ENCODE results near the gene MAFB.
"Not testable (repeated sequence)": the region's sequence is repeated elsewhere in the genome, so short reads cannot be mapped to it uniquely, and the experiment has no call there.

MAFB gene

DNA sequence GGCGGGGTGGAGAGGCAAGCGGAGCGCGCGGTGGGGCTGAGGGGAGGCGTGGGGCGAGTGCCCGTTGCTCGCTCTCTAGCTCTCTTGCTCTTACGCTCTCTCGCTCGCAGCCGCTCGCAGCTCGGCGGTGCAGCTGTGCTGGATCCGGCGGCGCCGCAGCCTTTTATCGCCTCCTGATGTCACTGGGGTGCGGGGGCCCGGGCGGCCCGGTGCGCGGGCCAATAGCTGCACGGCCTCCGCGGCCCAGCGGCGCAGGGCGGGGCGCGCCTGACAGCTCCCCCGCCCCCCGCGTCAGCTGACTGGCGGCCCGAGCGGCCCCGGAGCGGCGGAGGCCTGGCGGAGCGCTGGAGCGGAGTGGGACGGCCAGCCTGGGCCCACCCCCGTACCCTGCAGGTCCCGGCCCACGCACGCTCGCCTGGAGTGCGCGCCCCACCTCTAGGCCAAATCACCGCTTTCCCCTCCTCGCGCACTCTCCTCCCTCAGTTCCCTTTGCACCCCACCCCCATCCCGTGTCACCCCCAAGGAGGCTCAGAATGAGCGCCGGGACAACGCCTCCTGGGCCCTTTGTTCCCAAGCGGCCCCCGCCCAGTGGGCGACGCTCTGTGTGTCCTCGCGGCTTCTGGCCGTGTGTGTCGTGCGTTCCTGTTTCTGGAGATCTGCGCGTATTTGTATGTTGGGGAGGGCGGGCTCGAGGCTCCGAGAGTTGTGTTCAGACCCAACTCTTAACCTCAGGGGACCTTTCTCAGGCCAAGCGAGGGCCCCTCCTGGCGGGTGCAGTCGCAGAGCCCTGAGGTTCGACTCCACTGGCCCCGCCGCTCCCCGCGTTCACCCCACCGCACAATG, at the start of gene MAFB:
MAFB (minus strand) TSS at position 137 of the 843 bp plus-strand sequence. CDS start 386 bp downstream, outside the sequence.
- no peak for DNase-seq (ENCODE audit: low read depth, low spot score)
- Histone ChIP-seq H3K27me3 (ENCODE audit: control insufficient read depth, insufficient read depth, low read length) (peaks cover 82% of the 10 kb centered on the region), H3K36me3 (ENCODE audit: control insufficient read depth, insufficient read depth, low read length) (no peaks in the 10 kb centered on the region), H3K4me3 (ENCODE audit: low read length) (peak within 1 kb of the TSS; percentile 41; the same call in 1 of the 2 replicates), H3K27ac (ENCODE audit: low read length) (no peak within 1 kb of the TSS), H3K9me3 (ENCODE audit: control insufficient read depth, insufficient read depth, low read length) (no peaks in the 10 kb centered on the region), H3K4me1 (ENCODE audit: control insufficient read depth, insufficient read depth, low read length) (peaks cover 17% of the 10 kb centered on the region)
- no CpG with 5 or more reads among the region's 85 CpGs for WGBS (ENCODE audit: insufficient coverage, insufficient read length)

DNA sequence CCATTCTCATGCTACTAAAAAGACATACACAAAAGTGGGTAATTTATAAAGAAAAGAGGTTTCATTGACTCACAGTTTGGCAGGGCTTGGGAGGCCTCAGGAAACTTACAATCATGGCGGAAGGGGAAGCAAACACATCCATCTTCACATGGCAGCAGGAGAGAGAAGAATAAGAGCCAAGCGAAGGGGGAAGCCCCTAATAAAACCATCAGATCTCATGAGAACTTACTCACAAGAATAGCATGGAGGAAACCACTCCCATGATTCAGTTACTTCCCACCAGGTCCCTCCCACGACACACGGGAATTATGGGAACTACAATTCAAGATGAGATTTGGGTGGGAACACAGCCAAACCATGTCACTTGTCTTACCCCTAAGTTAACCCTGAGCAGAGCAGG, 47.4 kb upstream of the MAFB start:
- H3K9me3 ChIP-seq (ENCODE audit: control insufficient read depth, insufficient read depth, low read length); DNase-seq (ENCODE audit: low read depth, low spot score); H3K4me3 ChIP-seq (ENCODE audit: low read length); H3K4me1 ChIP-seq (ENCODE audit: control insufficient read depth, insufficient read depth, low read length); H3K36me3 ChIP-seq (ENCODE audit: control insufficient read depth, insufficient read depth, low read length); H3K27me3 ChIP-seq (ENCODE audit: control insufficient read depth, insufficient read depth, low read length); H3K27ac ChIP-seq (ENCODE audit: low read length): not testable (repeated sequence)
- no CpG with 5 or more reads among the region's 4 CpGs for WGBS (ENCODE audit: insufficient coverage, insufficient read length)

- Histone ChIP-seq H3K4me3 (ENCODE audit: low read length) (no peak overlapping the region), H3K4me1 (ENCODE audit: control insufficient read depth, insufficient read depth, low read length) (no peaks in the 10 kb centered on the region), H3K9me3 (ENCODE audit: control insufficient read depth, insufficient read depth, low read length) (no peaks in the 10 kb centered on the region), H3K36me3 (ENCODE audit: control insufficient read depth, insufficient read depth, low read length) (no peaks in the 10 kb centered on the region), H3K27ac (ENCODE audit: low read length) (no peak overlapping the region), H3K27me3 (ENCODE audit: control insufficient read depth, insufficient read depth, low read length) (no peaks in the 10 kb centered on the region)
- no peak for DNase-seq (ENCODE audit: low read depth, low spot score)
- WGBS (ENCODE audit: insufficient coverage, insufficient read length): no CpG with 5 or more reads among the region's 2 CpGs
Measured at GRCh38 chr20:40728996-40729395, 40.0 kb upstream of the MAFB start.

- H3K27me3 ChIP-seq (ENCODE audit: control insufficient read depth, insufficient read depth, low read length): no peaks in the 10 kb centered on the region
- H3K4me3 ChIP-seq (ENCODE audit: low read length): no peak overlapping the region
- no CpG with 5 or more reads among the region's 1 CpG for WGBS (ENCODE audit: insufficient coverage, insufficient read length)
- DNase-seq (ENCODE audit: low read depth, low spot score): no peak
- H3K4me1 ChIP-seq (ENCODE audit: control insufficient read depth, insufficient read depth, low read length): no peaks in the 10 kb centered on the region
- H3K36me3 ChIP-seq (ENCODE audit: control insufficient read depth, insufficient read depth, low read length): no peaks in the 10 kb centered on the region
- no peak overlapping the region for H3K27ac ChIP-seq (ENCODE audit: low read length)
- no peaks in the 10 kb centered on the region for H3K9me3 ChIP-seq (ENCODE audit: control insufficient read depth, insufficient read depth, low read length)
Measured at GRCh38 chr20:40728470-40728869, 39.4 kb upstream of the MAFB start.

- DNase-seq (ENCODE audit: low read depth, low spot score): no peak
- H3K4me3 ChIP-seq (ENCODE audit: low read length): no peak overlapping the region
Measured at GRCh38 chr20:40727960-40728359, 38.9 kb upstream of the MAFB start.

GRCh38 chr20:40726776-40727175, 37.7 kb upstream of the MAFB start:
- H3K4me1 ChIP-seq (ENCODE audit: control insufficient read depth, insufficient read depth, low read length): no peaks in the 10 kb centered on the region
- H3K27me3 ChIP-seq (ENCODE audit: control insufficient read depth, insufficient read depth, low read length): no peaks in the 10 kb centered on the region
- no peak overlapping the region for H3K27ac ChIP-seq (ENCODE audit: low read length)
- H3K9me3 ChIP-seq (ENCODE audit: control insufficient read depth, insufficient read depth, low read length): no peaks in the 10 kb centered on the region
- WGBS (ENCODE audit: insufficient coverage, insufficient read length): no CpG with 5 or more reads among the region's 3 CpGs
- no peak for DNase-seq (ENCODE audit: low read depth, low spot score)
- no peak overlapping the region for H3K4me3 ChIP-seq (ENCODE audit: low read length)
- no peaks in the 10 kb centered on the region for H3K36me3 ChIP-seq (ENCODE audit: control insufficient read depth, insufficient read depth, low read length)

More at GRCh38 chr20:40727960-40728359, 38.9 kb upstream of the MAFB start:
- Histone ChIP-seq H3K27ac (ENCODE audit: low read length) (no peak overlapping the region), H3K9me3 (ENCODE audit: control insufficient read depth, insufficient read depth, low read length) (no peaks in the 10 kb centered on the region), H3K27me3 (ENCODE audit: control insufficient read depth, insufficient read depth, low read length) (no peaks in the 10 kb centered on the region), H3K4me1 (ENCODE audit: control insufficient read depth, insufficient read depth, low read length) (no peaks in the 10 kb centered on the region), H3K36me3 (ENCODE audit: control insufficient read depth, insufficient read depth, low read length) (no peaks in the 10 kb centered on the region)

DNA sequence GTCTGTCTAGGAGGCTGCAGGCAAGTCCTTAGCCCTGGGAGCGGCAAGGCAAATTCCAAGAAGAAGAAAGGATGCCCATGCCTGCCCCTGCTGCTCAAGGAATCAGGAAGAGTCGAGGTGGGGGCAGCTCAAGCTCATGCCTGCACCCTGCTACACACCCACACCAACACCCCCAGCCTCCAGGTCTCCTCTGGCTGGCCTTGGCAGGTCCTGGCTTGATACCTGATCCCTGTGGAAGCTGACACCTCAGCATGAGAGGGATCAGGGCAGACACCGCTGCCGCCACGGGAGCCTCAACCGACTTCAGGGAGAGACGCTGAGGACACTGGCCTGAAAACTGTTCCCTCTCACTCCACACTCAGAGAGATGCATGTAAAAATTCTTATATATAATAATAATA, 35.5 kb upstream of the MAFB start:
- WGBS (ENCODE audit: insufficient coverage, insufficient read length): no CpG with 5 or more reads among the region's 7 CpGs
- H3K27me3 ChIP-seq (ENCODE audit: control insufficient read depth, insufficient read depth, low read length): no peaks in the 10 kb centered on the region
- no peak for DNase-seq (ENCODE audit: low read depth, low spot score)
- no peaks in the 10 kb centered on the region for H3K36me3 ChIP-seq (ENCODE audit: control insufficient read depth, insufficient read depth, low read length)
- H3K4me3 ChIP-seq (ENCODE audit: low read length): no peak overlapping the region
- no peak overlapping the region for H3K27ac ChIP-seq (ENCODE audit: low read length)
- H3K9me3 ChIP-seq (ENCODE audit: control insufficient read depth, insufficient read depth, low read length): no peaks in the 10 kb centered on the region
- no peaks in the 10 kb centered on the region for H3K4me1 ChIP-seq (ENCODE audit: control insufficient read depth, insufficient read depth, low read length)

GRCh38 chr20:40720826-40721225, 31.8 kb upstream of the MAFB start:
- WGBS (ENCODE audit: insufficient coverage, insufficient read length): no CpG with 5 or more reads among the region's 1 CpG
- Histone ChIP-seq H3K27ac (ENCODE audit: low read length) (no peak overlapping the region), H3K36me3 (ENCODE audit: control insufficient read depth, insufficient read depth, low read length) (no peaks in the 10 kb centered on the region), H3K27me3 (ENCODE audit: control insufficient read depth, insufficient read depth, low read length) (no peaks in the 10 kb centered on the region), H3K4me1 (ENCODE audit: control insufficient read depth, insufficient read depth, low read length) (no peaks in the 10 kb centered on the region), H3K9me3 (ENCODE audit: control insufficient read depth, insufficient read depth, low read length) (no peaks in the 10 kb centered on the region), H3K4me3 (ENCODE audit: low read length) (no peak overlapping the region)
- no peak for DNase-seq (ENCODE audit: low read depth, low spot score)

GRCh38 chr20:40720099-40720498, 31.1 kb upstream of the MAFB start:
- Histone ChIP-seq H3K9me3 (ENCODE audit: control insufficient read depth, insufficient read depth, low read length) (no peaks in the 10 kb centered on the region), H3K4me3 (ENCODE audit: low read length) (no peak overlapping the region), H3K36me3 (ENCODE audit: control insufficient read depth, insufficient read depth, low read length) (no peaks in the 10 kb centered on the region), H3K27ac (ENCODE audit: low read length) (no peak overlapping the region), H3K27me3 (ENCODE audit: control insufficient read depth, insufficient read depth, low read length) (no peaks in the 10 kb centered on the region), H3K4me1 (ENCODE audit: control insufficient read depth, insufficient read depth, low read length) (no peaks in the 10 kb centered on the region)
- no peak for DNase-seq (ENCODE audit: low read depth, low spot score)
- no CpG with 5 or more reads among the region's 8 CpGs for WGBS (ENCODE audit: insufficient coverage, insufficient read length)

DNA sequence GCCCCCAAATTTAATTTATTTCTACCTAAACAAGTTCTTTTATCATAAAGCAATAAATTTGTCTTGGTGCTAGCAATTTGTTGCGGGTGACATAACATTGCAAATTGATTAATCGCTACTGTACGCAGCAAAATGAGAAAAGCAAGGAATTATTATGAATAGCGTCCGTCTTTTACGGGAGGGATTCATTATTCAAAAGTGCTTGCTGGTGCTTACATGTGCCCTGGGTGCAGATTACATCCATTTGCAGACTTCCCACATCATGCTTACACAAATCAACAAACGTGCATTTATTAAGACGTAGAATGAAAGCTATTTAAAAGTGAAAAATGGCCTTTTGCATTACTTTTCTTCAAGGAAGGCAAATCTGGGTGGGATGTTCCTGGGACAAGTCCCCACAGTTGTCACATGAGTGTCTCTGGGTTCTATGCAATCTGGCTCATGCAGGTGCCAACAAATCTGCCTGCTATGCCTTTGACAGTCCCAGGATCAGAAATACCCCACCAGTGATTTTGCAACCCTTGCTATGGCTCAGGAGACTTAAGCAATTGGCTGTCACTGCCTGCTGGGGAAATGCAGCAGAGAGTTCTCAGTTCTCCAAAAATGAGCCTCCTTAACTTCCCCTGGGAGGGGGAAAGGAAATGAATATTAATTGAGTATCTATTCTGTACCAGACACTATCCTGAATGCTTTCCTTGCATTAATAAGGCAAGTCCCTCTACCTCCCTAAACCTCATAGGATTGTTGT, 30.1 kb upstream of the MAFB start:
- H3K9me3 ChIP-seq (ENCODE audit: control insufficient read depth, insufficient read depth, low read length): no peaks in the 10 kb centered on the region
- no peaks in the 10 kb centered on the region for H3K36me3 ChIP-seq (ENCODE audit: control insufficient read depth, insufficient read depth, low read length)
- H3K27me3 ChIP-seq (ENCODE audit: control insufficient read depth, insufficient read depth, low read length): no peaks in the 10 kb centered on the region
- no peak overlapping the region for H3K27ac ChIP-seq (ENCODE audit: low read length)
- WGBS (ENCODE audit: insufficient coverage, insufficient read length): no CpG with 5 or more reads among the region's 8 CpGs
- no peaks in the 10 kb centered on the region for H3K4me1 ChIP-seq (ENCODE audit: control insufficient read depth, insufficient read depth, low read length)
- no peak for DNase-seq (ENCODE audit: low read depth, low spot score)
- no peak overlapping the region for H3K4me3 ChIP-seq (ENCODE audit: low read length)

Data from iPS DF 6.9 (cell line).